Stimulated activated CD4-positive, alpha-beta T cell treated with anti-CD3 and anti-CD28 coated beads, TNF-alpha, amount 100 ng/mL, for 4 hours (primary cell): ENCODE measurements around the gene ARHGAP26.

Experiments
- DNase-seq, 3 experiments: peaks; one replicate each; pipeline ENCODE4 v3.0.0-alpha.2; 2020; ENCODE audit warnings: low read depth in 3 of 3

Gene ARHGAP26

GRCh38 chr5:143241892-143242291 is 471.7 kb downstream of the ARHGAP26 start:
- no peak for DNase-seq

- no peak for DNase-seq
These were observed 472.9 kb downstream of the ARHGAP26 start for GRCh38 chr5:143243103-143243502.

GRCh38 chr5:143244000-143244736 is 474.0 kb downstream of the ARHGAP26 start:
- DNase-seq, result no peak

- DNase-seq, result no peak
These were observed 474.8 kb downstream of the ARHGAP26 start for GRCh38 chr5:143244990-143245389.

GRCh38 chr5:143245929-143246561 is 475.9 kb downstream of the ARHGAP26 start:
- no peak for DNase-seq

GRCh38 chr5:143247134-143247815 is 477.1 kb downstream of the ARHGAP26 start:
- DNase-seq, result no peak

GRCh38 chr5:143248391-143248790 is 478.2 kb downstream of the ARHGAP26 start:
- no peak for DNase-seq

GRCh38 chr5:143248822-143249579 is 478.8 kb downstream of the ARHGAP26 start:
- DNase-seq, result no peak

- DNase-seq, result no peak
These were observed 479.7 kb downstream of the ARHGAP26 start for GRCh38 chr5:143249851-143250250.

GRCh38 chr5:143251190-143251589 is 481.0 kb downstream of the ARHGAP26 start:
- DNase-seq, result no peak

GRCh38 chr5:143251946-143252345 is 481.8 kb downstream of the ARHGAP26 start:
- DNase-seq, result no peak

- DNase-seq, result no peak
These were observed 484.6 kb downstream of the ARHGAP26 start for GRCh38 chr5:143254819-143255218.

GRCh38 chr5:143258559-143259253 is 488.5 kb downstream of the ARHGAP26 start:
- no peak for DNase-seq

GRCh38 chr5:143259254-143259605 is 489.1 kb downstream of the ARHGAP26 start:
- DNase-seq, result no peak

GRCh38 chr5:143261748-143262392 is 491.7 kb downstream of the ARHGAP26 start:
- no peak for DNase-seq

- no peak for DNase-seq
These were observed 492.4 kb downstream of the ARHGAP26 start for GRCh38 chr5:143262393-143263174.

GRCh38 chr5:143263272-143263810 is 493.2 kb downstream of the ARHGAP26 start:
- DNase-seq, result no peak

- DNase-seq, result no peak
These were observed 495.8 kb downstream of the ARHGAP26 start for GRCh38 chr5:143265995-143266394.

GRCh38 chr5:143267186-143267585 is 497.0 kb downstream of the ARHGAP26 start:
- no peak for DNase-seq

GRCh38 chr5:143268388-143268787 is 498.2 kb downstream of the ARHGAP26 start:
- DNase-seq, result no peak
